HG03064 (cell line): ENCODE results near the gene PLD3.
A peak's percentile ranks its signal among the peaks of the same experiment; 100 is the strongest.

Experiments used
- ATAC-seq: cut with Tn5 transposase; IDR thresholded peaks from one replicate; pipeline ENCODE4 v1.9.1; 2021; ENCODE audit warnings: low read depth; ENCODE audit not compliant: unreplicated experiment

PLD3 gene, protein sequence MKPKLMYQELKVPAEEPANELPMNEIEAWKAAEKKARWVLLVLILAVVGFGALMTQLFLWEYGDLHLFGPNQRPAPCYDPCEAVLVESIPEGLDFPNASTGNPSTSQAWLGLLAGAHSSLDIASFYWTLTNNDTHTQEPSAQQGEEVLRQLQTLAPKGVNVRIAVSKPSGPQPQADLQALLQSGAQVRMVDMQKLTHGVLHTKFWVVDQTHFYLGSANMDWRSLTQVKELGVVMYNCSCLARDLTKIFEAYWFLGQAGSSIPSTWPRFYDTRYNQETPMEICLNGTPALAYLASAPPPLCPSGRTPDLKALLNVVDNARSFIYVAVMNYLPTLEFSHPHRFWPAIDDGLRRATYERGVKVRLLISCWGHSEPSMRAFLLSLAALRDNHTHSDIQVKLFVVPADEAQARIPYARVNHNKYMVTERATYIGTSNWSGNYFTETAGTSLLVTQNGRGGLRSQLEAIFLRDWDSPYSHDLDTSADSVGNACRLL

GRCh38 chr19:40348125-40348913 lies at the start of gene PLD3, which contains the start of gene C19orf47:
TSS of gene PLD3 (plus strand) at chr19:40348695. CDS start at chr19:40366484, 17,789 bp downstream.
TSS of gene C19orf47 (minus strand) at chr19:40348397. CDS start at chr19:40341857, 6,540 bp downstream.
- ATAC-seq: peak; percentile 92

DNA sequence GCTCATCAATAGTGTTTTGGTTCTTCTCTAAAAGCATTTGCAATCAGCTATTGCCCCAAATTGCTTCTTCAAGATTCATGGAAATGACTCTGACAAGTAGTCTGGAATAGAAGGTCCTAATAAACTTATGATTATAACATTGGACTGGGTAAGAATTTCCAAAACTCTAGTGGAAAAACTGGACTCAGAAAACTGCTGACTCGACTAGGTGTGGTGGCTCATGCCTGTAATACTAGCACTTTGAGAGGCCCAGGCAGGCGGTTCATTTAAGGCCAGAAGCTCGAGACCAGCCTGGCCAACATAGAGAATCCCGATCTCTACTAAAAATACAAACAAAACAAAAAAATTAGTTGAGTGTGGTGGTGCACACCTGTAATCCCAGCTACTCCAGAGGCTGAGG lies 47.8 kb upstream of the PLD3 start:
- no peak for ATAC-seq

DNA sequence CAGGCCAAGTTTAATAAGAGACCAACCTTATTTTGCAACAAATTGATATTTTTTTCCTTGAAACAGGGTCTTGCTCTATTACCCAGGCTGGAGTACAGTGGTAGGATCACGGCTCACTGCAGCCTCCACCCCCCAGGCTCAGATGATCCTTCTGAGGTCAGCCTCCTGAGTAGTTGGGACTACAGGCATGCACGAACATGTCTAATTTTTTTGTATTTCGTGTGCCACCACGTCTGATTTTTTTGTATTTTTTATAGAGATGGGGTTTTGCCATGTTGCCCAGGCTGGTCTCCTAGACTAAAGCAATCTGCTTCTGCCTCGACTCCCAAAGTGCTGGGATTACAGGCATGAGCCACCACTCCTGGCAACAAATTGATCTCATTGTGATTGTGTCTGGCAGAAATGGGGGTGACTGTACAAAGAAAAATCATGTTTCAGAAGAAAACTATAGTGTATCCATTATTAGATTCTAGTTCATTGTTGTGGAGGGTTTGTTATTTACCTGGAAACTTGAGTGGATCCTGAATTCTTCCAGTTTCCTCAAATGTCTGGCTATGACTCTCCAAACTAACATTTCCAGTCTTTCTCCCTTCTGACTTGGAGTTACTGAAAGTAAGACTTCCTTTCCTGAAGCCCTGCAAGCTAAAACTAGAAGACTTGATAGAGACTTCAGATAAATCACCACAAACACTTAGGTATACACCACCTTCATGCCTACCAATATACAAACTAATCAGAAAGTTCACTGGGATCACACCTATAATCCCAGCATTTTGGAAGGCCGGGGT lies 46.1 kb upstream of the PLD3 start:
- ATAC-seq: no peak

DNA sequence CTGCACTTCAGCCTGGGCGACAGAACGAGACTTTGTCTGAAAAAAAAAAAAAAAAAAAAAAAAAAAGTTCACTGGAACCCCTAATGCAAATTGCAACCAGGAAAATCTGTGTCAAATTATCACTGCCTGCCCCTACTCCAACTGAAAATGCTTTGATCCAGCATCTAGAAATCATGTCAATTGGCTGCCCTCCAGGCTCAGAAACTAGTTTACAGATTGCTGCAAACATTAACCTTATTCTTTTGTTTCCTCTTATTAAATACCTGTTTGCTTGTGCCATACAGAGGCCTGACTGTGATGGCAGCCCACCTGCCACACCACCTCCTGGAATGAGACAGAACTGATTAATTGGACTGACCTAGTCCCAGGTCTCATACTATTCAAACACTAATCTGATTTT lies 44.7 kb upstream of the PLD3 start:
- no peak for ATAC-seq

GRCh38 chr19:40304306-40304705 lies 44.2 kb upstream of the PLD3 start:
- ATAC-seq: no peak

DNA sequence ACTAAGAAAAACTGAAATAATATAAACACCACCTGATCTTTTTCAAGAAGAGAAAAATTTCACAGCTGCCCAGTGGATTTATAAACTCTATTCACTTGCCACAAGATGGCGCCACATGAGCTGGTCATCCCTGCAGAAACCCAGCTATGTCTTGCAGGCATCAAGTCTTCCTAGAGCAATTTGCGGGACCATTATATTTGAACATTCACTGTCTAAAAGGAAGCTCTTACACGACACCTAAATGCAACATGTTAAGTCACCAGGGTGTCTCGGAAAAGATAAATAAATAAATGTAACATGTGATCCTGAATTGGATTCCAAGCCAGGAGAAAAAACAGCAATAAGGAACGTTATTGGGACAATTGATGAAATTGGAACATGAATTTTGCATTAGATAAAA lies 43.1 kb upstream of the PLD3 start:
- ATAC-seq: no peak

DNA sequence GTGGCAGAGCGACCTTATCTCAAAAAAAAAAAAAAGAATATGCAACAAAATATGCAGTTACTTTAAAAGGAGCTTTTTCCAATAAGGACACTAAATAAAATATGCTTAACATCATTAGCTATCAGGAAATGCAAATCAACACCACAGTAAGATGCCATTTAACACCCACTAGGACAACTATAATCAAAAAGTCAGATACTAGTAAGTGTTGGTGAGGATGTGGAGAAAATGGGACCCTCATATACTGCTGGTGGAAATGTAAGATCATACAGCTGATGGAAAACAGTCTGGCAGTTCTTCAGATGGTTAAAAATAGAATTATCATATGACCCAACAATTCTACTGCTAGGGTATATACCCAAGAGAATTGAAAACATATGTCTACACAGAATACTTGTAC lies 38.8 kb upstream of the PLD3 start:
- ATAC-seq: no peak

DNA sequence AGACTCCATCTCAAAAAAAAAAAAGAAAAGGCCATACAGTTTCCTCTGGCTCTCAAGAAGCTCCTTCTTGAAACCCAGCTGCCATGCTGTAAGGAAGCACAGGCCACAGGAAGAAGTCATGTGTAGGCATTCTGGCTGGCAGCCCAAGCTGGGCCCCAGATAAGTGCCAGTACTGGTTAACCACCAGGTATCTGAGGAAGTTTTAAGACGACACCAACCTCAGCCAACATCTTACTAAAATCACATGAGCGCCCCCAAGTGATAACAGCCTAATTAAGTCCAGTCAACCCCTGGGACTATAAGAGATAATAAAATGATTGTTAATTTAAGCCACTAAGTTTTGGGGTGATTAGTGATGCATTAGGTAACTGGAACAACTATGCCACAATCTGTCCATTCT lies 36.0 kb upstream of the PLD3 start:
- no peak for ATAC-seq

DNA sequence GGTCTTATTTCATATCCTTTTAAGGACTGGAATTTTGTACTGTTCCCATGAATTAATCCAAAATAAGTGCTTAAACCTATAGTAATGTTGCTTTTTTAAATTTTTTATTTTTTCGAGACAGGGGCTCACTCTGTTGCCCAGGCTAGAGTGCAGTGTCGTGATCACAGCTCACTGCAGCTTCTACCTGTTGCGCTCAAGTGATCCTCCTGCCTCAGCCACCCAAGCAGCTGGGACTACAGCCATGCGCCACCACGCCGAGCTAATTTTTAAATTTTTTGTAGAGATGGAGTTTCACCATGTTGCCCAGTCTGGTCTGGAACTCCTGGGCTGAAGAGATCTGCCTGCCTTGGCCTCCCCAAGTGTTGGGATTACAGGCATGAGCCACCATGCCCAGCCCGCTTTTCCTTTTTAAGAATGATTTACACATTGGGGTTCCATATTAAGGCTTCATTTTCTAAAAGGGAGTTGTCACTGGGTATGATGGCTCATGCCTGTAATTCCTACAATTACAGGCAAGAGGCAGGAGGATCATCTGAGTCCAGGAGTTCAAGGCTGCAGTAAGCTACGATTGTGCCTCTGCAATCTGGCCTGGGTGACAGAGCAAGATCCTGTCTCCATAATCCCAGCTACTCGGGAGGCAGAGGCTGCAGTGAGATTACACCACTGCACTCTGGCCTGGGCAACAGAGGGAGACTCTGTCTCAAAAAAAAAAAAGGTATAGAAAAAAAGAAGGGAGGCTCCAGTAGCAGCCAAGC lies 35.1 kb upstream of the PLD3 start:
- ATAC-seq: no peak

DNA sequence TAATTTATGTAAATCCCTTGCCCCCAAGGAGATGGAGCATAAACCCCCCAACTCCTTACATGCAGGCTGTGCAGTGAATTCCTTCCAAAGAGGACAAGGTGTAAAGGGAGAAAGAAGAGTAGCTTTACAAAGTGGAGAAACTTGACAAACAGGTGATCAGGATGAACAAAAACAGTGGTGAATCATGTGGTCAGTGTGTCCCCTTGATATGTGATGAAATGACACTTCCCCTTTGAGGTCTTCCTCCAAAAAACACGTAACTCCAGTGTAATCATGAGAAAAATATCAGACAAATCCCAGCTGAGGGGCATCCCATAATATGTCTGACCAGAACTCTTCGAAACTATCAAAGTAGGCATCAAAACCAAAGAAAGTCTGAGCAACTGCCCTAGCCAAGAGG lies 33.8 kb upstream of the PLD3 start:
- ATAC-seq: no peak

DNA sequence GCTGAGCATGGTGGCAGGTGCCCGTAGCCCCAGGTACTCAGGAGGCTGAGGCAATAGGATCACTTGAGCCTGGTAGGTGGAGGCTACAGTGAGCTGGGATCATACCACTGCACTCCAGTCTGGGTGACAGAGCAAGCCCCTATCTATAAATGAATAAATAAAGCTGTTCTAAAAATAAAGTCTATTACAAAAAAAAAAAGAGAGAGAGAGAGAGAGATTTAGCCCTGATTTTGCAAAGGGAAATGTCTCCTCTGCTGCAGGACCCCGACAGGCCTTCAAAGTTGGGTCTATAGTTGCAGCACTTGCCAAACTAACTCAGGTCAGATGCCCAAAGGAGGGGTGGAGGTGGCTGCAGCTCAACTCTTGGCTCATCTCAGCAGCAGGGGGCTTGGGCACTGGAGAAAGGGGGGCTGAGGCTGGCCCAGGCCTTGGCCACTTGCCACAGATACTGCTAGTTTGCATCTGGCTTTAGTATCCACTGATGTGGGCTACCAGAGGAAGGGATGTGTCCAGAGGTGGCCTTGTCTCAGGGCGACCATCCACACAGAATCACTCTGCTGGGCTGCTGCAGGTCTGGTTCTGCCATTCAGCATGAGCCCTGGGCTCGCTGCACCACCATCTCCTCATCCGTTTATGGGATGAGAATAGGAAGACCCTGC lies 32.6 kb upstream of the PLD3 start:
- no peak for ATAC-seq

- ATAC-seq: no peak
Measured at GRCh38 chr19:40317338-40317737, 31.2 kb upstream of the PLD3 start.

- ATAC-seq: no peak
Measured at GRCh38 chr19:40320558-40320935, 27.9 kb upstream of the PLD3 start.

GRCh38 chr19:40321076-40321475 lies 27.4 kb upstream of the PLD3 start:
- no peak for ATAC-seq

GRCh38 chr19:40321566-40322270 lies 26.8 kb upstream of the PLD3 start:
- ATAC-seq: no peak

GRCh38 chr19:40322271-40322610 lies 26.3 kb upstream of the PLD3 start:
- no peak for ATAC-seq

DNA sequence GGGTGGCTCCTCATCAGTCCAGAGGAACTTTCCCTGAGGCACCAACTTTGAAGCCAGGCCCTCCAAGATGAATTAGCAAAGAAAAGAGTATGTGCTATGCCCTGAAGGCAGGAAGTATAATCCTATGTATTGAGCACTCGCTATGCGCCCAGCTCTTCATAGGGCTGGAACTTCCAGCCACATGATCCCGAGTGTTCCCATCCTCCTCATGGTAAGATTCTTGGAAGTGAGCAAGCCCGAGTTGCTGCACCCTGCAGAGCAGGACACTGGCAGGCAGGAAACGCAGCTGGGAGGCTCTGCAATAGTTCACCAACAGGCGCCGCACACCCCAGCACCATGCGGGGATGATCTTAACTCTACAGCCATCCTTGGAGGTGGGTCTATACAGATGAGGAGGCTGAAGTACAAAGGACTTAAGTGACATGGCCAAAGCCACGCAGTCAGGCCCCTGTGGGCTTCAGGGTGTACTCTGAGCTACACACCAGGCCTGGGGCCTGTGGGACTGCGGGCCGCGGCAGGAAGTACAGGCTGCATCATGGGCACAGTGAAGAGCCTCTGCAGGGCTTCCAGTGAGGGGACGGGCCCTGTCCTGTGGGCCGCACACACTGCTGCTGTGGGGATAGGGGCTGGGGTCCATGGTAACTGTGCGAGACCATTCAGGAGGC lies 25.4 kb upstream of the PLD3 start:
- ATAC-seq: no peak

DNA sequence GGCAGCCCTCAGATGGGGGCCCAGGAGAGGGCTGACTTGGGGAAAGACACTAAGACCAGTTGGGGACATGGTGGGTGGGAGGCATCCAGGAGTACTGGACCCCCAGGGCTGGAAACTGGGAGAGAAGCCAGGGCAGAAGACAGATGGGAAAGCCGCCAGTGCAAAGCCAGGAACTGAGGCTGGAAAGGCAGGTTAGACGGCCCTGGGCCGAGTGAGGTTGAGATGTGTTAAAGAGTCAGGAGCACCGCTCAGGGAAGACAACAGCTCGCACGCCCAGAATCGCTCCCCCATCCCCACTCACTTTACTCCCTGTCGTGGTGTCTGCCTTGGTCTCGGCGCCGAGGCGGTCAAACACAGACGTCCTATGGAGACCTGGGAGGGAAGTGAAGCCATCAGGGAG lies 24.8 kb upstream of the PLD3 start:
- ATAC-seq: no peak

GRCh38 chr19:40326201-40326600 lies 22.3 kb upstream of the PLD3 start:
- ATAC-seq: no peak
